Colonic mucosa (tissue), 4 donors: Measurements from ENCODE around the gene SUFU. TPM values are rescaled to one million over a fixed set of nuclear protein-coding genes. Genes with fewer than 3 reads are reported as not detected.

Experiments
- DNase-seq: peaks from one replicate; pipeline ENCODE4 v3.0.0-alpha.2; 2020
- H3K27ac ChIP-seq: fragments of 200-600 bp; one replicate; pipeline ENCODE4 v1.8.0; 2021
- H3K27me3 ChIP-seq: fragments of 200-600 bp; one replicate; pipeline ENCODE4 v1.8.0; 2021
- H3K36me3 ChIP-seq: fragments of 200-600 bp; one replicate; pipeline ENCODE4 v1.8.0; 2021
- H3K4me1 ChIP-seq: fragments of 200-600 bp; one replicate; pipeline ENCODE4 v1.8.0; 2021; ENCODE audit warnings: mild to moderate bottlenecking
- H3K4me3 ChIP-seq: fragments of 200-600 bp; one replicate; pipeline ENCODE4 v1.8.0; 2021
- H3K9ac ChIP-seq, 2 donors: one replicate each; pipeline ENCODE4 v1.7.0; 2013; ENCODE audit warnings: control low read depth in 2 of 2, low read depth in 2 of 2, low read length in 2 of 2
- H3K9me3 ChIP-seq: fragments of 200-600 bp; one replicate; pipeline ENCODE4 v1.8.0; 2021
- intact Hi-C: fragments of 100-400 bp; cut with DNase I; formaldehyde crosslinking; loops from one replicate; pipeline ENCODE4 v1.14.1; 2022
- total RNA-seq, 2 donors: library from RNA; stranded (reverse); fragmentation: NEBNext Ultra II Directional in 1 of 2; extraction: Animal tissue kit (Norgen Biotek cat#: 25700) in 1 of 2; gene quantifications; one replicate each; pipeline ENCODE4 v1.2.1, GENCODE V29; 2021
- TF ChIP-seq, protein P1 (sequence below): fragments of 200-600 bp; IDR thresholded peaks from one replicate; pipeline ENCODE4 v1.8.0; 2022; ENCODE audit warnings: antibody characterized with exemption, mild to moderate bottlenecking
- donor health status: healthy.
- donor health status: DM: no; HTN: no; CAD: no.
- donor health status: DM: no; HTN: no; CAD: no.

SUFU gene
- total RNA-seq, 2 donors from 2014 or later, result 7.6 to 8.6 TPM

DNA sequence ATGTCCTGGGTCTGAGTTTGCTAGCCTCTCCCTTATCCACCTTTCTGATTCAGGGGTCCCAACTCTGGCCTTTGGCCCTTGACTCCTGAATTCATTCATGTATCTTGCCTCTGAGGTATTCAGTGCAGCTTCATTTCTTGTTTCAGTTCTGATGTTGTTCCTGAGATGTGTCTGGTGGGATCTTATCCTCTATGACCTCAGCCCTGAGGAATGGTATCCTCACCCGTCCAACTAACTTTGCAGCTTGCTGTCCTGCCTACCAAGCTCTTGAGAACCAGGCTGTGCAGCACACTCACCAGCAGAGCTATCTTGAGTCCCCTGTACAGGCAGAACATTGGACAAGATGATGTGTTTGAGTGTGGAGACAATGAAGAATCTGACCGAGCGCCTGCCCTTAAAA is 13.8 kb downstream of the SUFU start:
- Histone ChIP-seq H3K4me1 (no peaks in the 10 kb centered on the region), H3K27ac (no peak overlapping the region), H3K4me3 (no peak overlapping the region), H3K9ac (no peak overlapping the region), H3K27me3 (no peaks in the 10 kb centered on the region), H3K36me3 (no peaks in the 10 kb centered on the region), H3K9me3 (no peaks in the 10 kb centered on the region)
- DNase-seq, result no peak
- intact Hi-C loops, result no loop called here
- TF ChIP-seq, protein P1, sequence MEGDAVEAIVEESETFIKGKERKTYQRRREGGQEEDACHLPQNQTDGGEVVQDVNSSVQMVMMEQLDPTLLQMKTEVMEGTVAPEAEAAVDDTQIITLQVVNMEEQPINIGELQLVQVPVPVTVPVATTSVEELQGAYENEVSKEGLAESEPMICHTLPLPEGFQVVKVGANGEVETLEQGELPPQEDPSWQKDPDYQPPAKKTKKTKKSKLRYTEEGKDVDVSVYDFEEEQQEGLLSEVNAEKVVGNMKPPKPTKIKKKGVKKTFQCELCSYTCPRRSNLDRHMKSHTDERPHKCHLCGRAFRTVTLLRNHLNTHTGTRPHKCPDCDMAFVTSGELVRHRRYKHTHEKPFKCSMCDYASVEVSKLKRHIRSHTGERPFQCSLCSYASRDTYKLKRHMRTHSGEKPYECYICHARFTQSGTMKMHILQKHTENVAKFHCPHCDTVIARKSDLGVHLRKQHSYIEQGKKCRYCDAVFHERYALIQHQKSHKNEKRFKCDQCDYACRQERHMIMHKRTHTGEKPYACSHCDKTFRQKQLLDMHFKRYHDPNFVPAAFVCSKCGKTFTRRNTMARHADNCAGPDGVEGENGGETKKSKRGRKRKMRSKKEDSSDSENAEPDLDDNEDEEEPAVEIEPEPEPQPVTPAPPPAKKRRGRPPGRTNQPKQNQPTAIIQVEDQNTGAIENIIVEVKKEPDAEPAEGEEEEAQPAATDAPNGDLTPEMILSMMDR, result no peak

DNA sequence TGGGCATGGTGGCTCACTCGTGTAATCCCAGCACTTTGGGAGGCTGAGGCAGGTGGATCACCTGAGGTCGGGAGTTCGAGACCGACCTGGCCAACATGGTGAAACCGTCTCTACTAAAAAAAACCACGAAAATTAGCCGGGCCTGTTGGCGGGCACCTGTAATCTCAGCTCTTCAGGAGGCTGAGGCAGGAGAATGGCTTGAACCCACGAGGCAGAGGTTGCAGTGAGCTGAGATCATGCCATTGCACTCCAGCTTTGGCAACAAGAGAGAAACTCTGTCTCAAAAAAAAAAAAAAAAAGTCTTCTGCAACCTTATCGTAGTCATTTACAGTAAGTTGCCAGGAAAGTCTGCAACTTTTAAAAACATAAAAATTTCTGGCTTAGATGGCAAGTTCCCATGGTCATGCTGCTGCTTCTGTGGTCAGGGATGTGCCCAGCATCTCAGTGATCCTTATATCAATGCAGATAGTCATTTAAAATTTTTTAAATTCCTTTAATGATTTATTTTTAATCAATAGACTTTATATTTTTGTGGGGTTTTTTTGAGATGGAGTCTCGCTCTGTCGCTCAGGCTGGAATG is 15.6 kb downstream of the SUFU start:
- no peaks in the 10 kb centered on the region for H3K36me3 ChIP-seq
- H3K27me3 ChIP-seq, result no peaks in the 10 kb centered on the region
- no peaks in the 10 kb centered on the region for H3K4me1 ChIP-seq
- H3K9ac ChIP-seq, result no peak overlapping the region
- H3K9me3 ChIP-seq, result no peaks in the 10 kb centered on the region
- no peak for DNase-seq
- no peak overlapping the region for H3K4me3 ChIP-seq
- TF ChIP-seq, protein P1, result no peak
- intact Hi-C loops, result no loop called here
- H3K27ac ChIP-seq, result no peak overlapping the region

DNA sequence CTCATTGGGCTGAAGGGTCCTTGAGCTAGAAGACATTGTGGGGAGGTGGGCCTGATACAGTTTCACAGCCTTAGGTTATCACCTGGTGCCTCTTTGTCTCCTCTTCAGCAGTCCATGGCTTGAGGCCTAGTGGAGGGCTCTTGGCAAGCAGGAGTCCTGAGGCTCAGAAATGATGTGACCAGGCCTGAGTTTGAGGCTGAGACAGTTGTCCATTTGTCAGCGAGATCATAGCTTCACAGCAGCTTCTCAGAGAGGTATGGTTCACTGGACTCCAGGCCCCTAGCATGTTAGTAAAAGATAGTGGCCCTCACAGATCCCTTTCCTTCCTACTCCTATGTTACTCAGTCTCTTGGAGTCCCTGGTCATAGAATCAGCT is 19.1 kb downstream of the SUFU start:
- intact Hi-C loops, result no loop called here
- H3K36me3 ChIP-seq, result no peaks in the 10 kb centered on the region
- H3K9ac ChIP-seq, result no peak overlapping the region
- H3K27ac ChIP-seq, result no peak overlapping the region
- H3K4me1 ChIP-seq, result no peaks in the 10 kb centered on the region
- no peaks in the 10 kb centered on the region for H3K9me3 ChIP-seq
- TF ChIP-seq, protein P1, result no peak
- no peak overlapping the region for H3K4me3 ChIP-seq
- H3K27me3 ChIP-seq, result no peaks in the 10 kb centered on the region
- DNase-seq, result no peak

DNA sequence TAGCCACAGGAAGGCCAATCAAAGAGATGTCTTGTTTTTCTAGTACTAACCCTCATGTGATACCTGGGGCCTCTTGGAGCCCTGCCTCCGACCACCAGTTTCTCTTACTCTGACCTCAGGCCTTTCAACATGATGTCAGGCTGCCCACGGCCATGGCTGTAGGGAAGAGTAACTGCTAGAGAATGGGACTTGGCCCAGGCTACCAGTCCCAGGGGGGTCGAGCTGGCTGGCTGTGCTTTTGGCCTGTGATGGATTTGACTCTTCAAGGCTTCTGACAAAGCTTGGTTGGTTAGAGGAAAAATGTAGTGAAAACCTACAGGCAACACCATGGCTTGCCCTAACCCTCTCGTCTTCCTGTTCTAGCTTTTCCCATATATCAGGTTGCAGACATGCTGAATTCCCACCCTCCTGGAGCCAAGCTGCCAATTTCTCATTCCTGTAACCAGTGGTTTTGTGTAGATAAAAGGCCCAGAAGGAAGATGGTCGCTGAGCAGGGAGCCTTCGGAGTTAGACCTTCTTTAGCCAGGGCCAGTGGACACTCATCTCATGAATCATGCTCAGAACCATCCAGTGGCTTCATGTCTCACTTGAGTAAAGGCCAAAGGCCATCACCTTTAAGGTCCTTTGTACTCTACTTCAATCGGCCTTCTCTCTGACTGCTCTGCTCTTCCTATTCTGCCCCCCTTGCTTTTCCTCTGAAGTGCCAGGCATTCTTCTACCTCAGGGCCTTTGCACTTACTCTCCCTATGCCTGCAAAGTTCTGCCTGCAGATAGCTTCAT is 19.7 kb downstream of the SUFU start:
- TF ChIP-seq, protein P1, result no peak
- H3K9me3 ChIP-seq, result no peaks in the 10 kb centered on the region
- DNase-seq, result no peak
- intact Hi-C loops, result no loop called here
- no peaks in the 10 kb centered on the region for H3K27me3 ChIP-seq
- no peaks in the 10 kb centered on the region for H3K36me3 ChIP-seq
- H3K4me3 ChIP-seq, result no peak overlapping the region
- no peak overlapping the region for H3K27ac ChIP-seq
- no peak overlapping the region for H3K9ac ChIP-seq
- no peaks in the 10 kb centered on the region for H3K4me1 ChIP-seq

DNA sequence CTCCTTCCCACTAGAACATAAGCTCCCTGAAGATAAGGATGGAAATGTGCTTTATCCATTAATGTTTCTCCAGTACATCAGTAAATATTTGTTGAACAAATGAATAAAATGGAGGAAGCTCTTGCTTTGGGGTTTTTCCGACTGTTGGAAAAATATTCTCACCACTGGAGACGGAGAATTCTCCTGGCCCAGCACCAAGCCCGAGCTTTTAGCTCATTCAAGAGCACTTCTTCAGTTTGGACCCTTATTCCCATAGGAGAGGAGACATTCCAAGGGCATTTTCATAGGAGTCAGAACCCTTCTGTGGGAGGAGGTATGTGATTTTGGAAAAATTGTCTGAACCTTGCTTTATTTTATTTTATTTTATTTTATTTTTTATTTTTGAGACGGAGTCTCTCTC is 21.0 kb downstream of the SUFU start:
- H3K27me3 ChIP-seq, result no peaks in the 10 kb centered on the region
- no peak overlapping the region for H3K9ac ChIP-seq
- H3K4me3 ChIP-seq, result no peak overlapping the region
- no peak for DNase-seq
- TF ChIP-seq, protein P1, result no peak
- no peak overlapping the region for H3K27ac ChIP-seq
- intact Hi-C loops, result no loop called here
- H3K4me1 ChIP-seq, result no peaks in the 10 kb centered on the region
- no peaks in the 10 kb centered on the region for H3K9me3 ChIP-seq
- H3K36me3 ChIP-seq, result no peaks in the 10 kb centered on the region
